ENCODE data around the gene PIH1D1.
A peak's percentile ranks its signal among the peaks of the same experiment; 100 is the strongest.

PIH1D1 gene

DNA sequence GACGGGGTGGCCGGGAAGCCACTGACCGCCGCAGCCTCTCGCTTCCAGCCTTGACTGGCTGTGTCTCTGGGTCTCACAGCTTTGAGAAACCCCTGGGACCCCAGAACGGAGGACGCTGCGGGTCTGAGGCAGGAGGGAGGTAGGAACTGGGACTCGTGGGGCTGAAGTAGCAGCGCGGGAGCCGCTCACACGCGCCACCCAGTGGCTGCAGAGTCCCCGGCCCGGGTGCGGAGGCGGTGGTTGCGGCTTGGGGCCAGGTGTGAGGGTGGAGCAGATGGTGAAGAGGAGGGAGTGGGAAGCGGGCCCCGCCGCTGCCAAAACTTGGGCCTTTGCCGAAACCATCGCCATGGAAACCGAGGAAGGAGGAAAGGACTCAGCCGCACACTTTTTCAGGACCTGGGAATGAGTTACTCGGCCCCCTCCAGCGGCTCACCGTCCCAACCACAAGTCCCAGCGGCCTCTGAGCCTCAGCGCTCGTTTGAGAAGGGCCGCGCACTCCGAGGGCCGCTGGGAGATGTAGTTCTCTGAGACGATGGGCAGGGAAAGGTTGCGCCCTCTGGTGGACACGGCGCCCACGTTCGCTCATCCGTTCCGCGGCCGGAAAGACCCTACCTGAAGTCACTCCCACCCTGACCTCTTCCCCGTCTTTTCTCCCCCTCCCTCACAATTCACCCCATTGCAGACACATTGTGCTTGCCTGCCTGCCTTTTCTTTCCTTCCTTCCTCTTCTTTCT, 8.1 kb downstream of the PIH1D1 start (continued):
- TF ChIP-seq ZNF518A (tag by site-specific recombination; conservative IDR thresholded peaks at IDR 0.05; ENCODE audit: low read depth) (peak; percentile 50; the same call in 1 of the 2 replicates), ZNF596 (tag by site-specific recombination; IDR thresholded peaks at IDR 0.05) (no peak), ZNF548 (tag by site-specific recombination; IDR thresholded peaks at IDR 0.05) (peak; percentile 50; the same call in 1 of the 2 replicates), ZNF692 (tag by site-specific recombination; IDR thresholded peaks at IDR 0.05) (peak; percentile 97), ZNF600 (tag by site-specific recombination; IDR thresholded peaks at IDR 0.05) (peak; percentile 56; the same call in 1 of the 2 replicates)

DNA sequence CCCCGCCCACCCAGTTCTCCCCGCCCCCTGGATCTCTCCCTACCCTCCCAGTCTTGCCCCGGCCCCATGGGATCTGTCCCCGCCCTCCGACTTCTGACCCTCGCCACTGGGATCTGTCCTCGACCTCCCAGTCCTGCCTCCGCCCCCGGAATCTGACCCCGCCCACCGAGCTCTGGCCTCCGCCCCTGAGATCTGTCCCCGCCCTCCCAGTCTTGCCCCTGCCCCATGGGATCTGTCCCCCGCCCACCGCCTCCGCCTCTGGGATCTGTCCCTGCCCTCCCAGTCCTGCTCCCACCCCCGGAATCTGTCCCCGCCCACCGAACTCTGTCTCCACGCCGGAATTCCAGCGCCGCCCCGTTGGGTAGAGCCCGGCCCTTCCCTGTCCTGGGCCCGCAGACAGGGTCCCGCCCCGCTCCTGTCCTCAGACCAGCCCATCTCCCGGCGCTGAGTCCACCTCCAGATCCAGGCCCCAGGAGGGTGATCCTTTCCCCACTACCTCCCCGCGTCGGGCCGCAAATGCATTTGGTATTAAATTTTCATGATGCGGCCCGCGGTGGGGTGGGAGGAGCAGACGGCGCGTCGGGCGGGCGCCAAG, 8.7 kb downstream of the PIH1D1 start:
- H3K4me3 ChIP-seq (ENCODE audit: low read depth, low read length), result peak overlapping the region; percentile 60
- ChIA-PET CTCF (interaction anchor here (0.7 to 2.3 kb wide), 20 partner anchors 9 to 915 kb away, joined by 3 to 59 read pairs (median 3); partner anchors contain the start of genes GFY and PIH1D1), POLR2A (interaction anchor here (0.6 to 2.3 kb wide), 10 partner anchors 9 to 80 kb away, joined by 3 to 28 read pairs (median 3); partner anchors contain the start of genes ALDH16A1, PIH1D1 and TEAD2)
- H3K36me3 ChIP-seq (ENCODE audit: control insufficient read depth in 2 of 2, insufficient read depth in 1 of 2, low read length in 2 of 2), result peaks cover 0 to 16% of the 10 kb centered on the region in 2 experiments; a peak in 2 of 3 replicates
- H3K4me1 ChIP-seq (ENCODE audit: control insufficient read depth, insufficient read depth, low read length), result peaks cover 7% of the 10 kb centered on the region
- peak overlapping the region; percentile 50 for H3K27ac ChIP-seq (ENCODE audit: extremely low read depth, low read depth, low read length)
- no peaks in the 10 kb centered on the region for H3K9me3 ChIP-seq (ENCODE audit: control insufficient read depth, insufficient read depth, low read depth, low read length)
- TF ChIP-seq IKZF3 (tag by site-specific recombination; IDR thresholded peaks at IDR 0.05) (peak; percentile 86), ZFP41 (tag by site-specific recombination; IDR thresholded peaks at IDR 0.05; ENCODE audit: borderline replicate concordance) (no peak), ZFP3 (tag by site-specific recombination; IDR thresholded peaks at IDR 0.05; ENCODE audit: low read depth) (no peak), ZNF514 (tag by site-specific recombination; IDR thresholded peaks at IDR 0.05) (no peak), EGR2 (tag by site-specific recombination; IDR thresholded peaks at IDR 0.05; ENCODE audit: low read depth) (peak; percentile 45), SP2 (tag by site-specific recombination; IDR thresholded peaks at IDR 0.05) (peak; percentile 67), ZNF830 (tag by site-specific recombination; IDR thresholded peaks at IDR 0.05; ENCODE audit: low read depth) (no peak), ZNF398 (tag by site-specific recombination; IDR thresholded peaks at IDR 0.05) (no peak), MYNN (tag by site-specific recombination; IDR thresholded peaks at IDR 0.05; ENCODE audit: borderline replicate concordance) (no peak), ZNF48 (tag by site-specific recombination; IDR thresholded peaks at IDR 0.05) (no peak), ZNF629 (tag by site-specific recombination; IDR thresholded peaks at IDR 0.05) (no peak), ZNF366 (tag by site-specific recombination; conservative IDR thresholded peaks at IDR 0.05) (no peak), TRIM28 (IDR thresholded peaks at IDR 0.05; ENCODE audit: borderline replicate concordance, low read length) (no peak), ZNF776 (tag by site-specific recombination; IDR thresholded peaks at IDR 0.05; ENCODE audit: borderline replicate concordance) (no peak), ZNF639 (tag by site-specific recombination; IDR thresholded peaks at IDR 0.05) (no peak), ZNF148 (tag by site-specific recombination; IDR thresholded peaks at IDR 0.05; ENCODE audit: borderline replicate concordance) (no peak), ZNF423 (tag by site-specific recombination; IDR thresholded peaks at IDR 0.05) (no peak)
